SH-SY5Y (cell line): Measurements from ENCODE around the gene UNC45A.

Experiments used
- GATA2 ChIP-seq: IDR thresholded peaks from 2 replicates; pipeline ENCODE4 v1.6.1; 2011; ENCODE audit warnings: mild to moderate bottlenecking, low read depth, low read length
- GATA3 ChIP-seq: IDR thresholded peaks from 2 replicates; pipeline ENCODE4 v1.6.1; 2011; ENCODE audit warnings: low read depth, mild to moderate bottlenecking, low read length, moderate library complexity

- no peak for TF ChIP-seq GATA2
- no peak for TF ChIP-seq GATA3
Measured at GRCh38 chr15:90945091-90945490, 10.0 kb downstream of the UNC45A start.
